SW480 (cell line): ENCODE results near the gene PRKAR2A.
A peak's percentile ranks its signal among the peaks of the same experiment; 100 is the strongest.

Source experiments
- DNase-seq: peaks from one replicate; pipeline ENCODE4 v3.0.0-alpha.2; 2016; ENCODE audit warnings: low spot score

Gene PRKAR2A

GRCh38 chr3:48847504-48848423, at the start of gene PRKAR2A:
PRKAR2A (minus strand) TSS chr3:48847874; CDS start chr3:48847596, 278 bp downstream.
- DNase-seq, result peak; percentile 86

DNA sequence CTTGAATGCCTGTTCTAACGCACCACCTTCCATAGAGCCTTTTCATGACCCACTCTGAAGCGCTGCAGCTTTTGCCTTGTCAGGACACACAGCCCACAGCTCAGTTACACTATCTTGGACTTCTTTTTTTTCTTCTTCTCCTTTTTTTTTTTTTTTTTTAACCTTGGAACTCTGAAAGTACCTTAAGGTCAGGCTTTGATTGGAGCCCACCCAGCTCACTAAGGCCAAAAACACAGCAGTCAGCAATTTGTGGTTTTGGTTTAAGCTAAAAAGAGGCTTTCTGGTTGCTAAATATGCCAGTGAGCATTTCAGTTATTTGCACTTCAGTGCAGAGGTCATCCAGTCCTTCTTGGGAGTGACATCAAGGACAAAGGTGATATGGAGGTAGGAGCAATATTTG, 49.3 kb upstream of the PRKAR2A start:
- DNase-seq, result no peak

DNA sequence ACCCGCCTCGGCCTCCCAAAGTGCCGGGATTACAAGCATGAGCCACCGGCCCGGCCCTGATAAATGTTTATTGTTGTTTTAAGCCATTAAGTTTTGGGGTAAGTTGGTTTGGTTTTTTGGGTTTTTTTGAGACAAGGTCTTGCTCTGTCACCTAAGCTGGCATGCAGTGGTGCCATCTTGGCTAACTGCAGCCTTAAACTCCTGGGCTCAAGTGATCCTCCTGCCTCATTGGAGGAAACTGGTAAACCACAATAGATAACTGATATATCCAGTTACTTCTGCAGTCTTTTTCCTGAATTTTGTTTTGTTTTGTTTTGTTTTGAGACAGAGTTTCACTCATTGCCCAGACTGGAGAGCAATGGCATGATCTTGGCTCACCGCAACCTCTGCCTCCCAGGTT, 46.8 kb upstream of the PRKAR2A start:
- no peak for DNase-seq

DNA sequence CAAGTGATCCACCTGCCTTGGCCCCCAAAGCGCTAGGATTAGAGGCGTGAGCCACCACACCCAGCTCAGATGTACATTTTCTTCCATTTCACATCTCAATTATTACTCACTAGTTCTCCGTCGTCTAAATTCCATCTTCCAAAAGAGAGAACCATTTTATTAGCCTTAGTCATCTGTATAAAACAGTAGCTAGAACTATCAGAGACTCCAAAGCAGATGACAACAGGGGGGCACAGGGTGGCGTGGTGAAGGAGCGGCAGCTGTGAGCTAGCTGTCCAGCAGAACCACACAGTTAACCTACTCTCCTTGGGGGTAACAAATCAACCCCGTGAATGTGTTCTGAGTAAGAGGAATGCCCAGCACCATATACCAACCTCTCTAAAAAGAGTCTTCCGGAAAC, 43.9 kb upstream of the PRKAR2A start:
- no peak for DNase-seq

DNA sequence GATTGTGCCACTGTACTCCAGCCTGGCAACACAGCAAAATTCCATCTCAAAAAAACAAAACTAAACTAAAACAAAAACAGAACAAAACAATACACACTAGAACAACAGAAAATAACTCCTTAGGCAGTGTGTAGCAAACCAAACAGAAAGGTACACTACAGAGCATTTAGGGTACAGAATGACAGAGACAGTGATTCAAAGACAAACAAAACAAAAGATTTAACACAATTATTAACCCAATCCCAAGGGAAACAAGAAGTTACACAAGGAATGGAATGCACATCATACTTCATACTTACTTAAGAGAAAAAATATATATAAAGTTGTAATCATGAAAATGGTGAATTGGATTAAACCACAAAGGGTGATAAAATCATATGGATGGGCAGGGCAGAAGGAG, 38.1 kb upstream of the PRKAR2A start:
- no peak for DNase-seq

- no peak for DNase-seq
Observed at GRCh38 chr3:48881652-48882114, 34.0 kb upstream of the PRKAR2A start.

DNA sequence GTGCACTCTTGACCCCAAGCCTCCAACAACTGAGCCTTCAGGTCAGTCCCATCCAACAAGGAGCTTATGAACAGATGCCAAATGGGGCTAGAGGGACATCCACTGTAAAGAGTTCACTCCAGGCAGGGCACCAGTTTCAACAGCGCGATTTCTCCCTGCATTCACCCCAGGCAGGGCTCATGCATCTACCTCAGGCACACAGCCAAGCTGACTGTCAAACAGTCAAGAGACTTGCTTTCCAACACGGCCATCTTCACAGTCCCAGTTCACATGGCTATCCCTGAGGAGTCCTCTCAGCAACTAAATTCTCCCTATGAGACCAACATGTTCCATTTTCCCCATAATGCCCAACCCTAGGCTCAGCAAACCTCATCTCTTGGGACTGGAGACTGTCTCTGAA, 33.3 kb upstream of the PRKAR2A start:
- no peak for DNase-seq

- DNase-seq, result no peak
Observed at GRCh38 chr3:48879994-48880377, 32.3 kb upstream of the PRKAR2A start.

DNA sequence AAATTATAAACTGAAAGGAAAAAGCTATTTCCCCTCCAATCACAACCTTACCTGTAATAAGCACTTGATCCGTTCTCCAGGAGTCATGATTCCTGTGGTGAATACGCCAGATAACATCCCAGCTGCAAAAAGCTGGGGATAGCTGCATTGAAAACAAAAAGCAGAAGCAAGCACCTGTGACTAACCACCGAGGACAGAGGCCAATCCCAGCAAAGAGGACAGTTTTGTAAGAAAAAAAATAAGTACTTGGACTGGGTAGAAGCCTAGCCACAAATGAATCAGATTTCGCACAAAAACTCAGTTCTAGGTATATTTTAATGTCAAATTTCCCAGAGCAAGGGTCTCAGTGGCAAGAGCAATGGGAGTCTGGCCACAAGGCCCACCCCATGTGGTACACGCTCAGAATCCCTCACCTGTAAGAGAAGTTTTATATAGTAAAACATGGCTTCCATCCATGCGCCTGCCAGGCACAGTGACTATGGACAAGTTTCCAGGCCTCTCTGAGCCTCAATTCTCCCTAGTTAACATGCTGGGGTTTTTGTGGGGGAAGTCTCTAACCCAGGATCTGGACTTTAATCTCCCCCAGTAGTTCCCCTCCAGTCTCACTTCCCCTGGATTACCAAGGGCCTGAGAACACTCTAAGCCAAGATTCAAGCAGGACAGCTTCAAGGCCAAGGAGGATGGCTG, 31.8 kb upstream of the PRKAR2A start:
- no peak for DNase-seq

DNA sequence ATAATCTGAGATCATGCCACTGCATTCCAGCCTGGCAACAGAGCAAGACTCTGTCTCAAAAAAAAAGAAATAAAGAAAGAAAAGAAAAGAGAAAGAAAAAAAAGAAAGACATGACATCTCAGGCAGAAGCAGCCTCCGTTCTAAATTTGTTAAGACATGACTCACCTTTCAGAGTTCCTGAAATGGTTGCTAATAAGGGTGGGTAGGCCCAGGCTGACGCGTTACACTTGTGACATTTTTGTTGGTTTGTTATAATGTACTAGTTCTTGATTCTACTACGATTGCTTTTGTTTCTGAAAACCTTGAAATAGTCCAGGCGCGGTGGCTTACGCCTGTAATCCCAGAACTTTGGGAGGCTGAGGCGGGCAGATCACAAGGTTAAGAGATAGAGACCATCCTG, 30.0 kb upstream of the PRKAR2A start:
- DNase-seq, result no peak

DNA sequence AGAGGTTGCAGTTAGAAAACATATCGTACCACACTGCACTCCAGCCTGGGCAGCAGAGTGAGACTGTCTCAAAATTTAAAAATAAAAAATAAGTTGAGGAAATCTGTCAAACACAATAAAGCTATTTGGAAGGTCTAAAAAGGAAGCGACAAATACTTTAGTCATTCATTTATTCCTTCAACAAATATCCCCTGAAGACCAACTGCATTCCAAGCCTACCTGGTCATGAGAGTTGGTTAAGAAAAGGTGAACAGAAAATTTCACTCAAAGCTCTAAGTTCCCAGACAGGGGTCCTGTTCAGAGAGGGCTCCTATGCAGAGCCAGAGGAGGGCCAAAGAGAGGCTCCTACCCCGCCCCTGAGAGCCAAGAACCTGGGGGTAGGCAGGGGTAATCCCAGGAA, 15.4 kb upstream of the PRKAR2A start:
- no peak for DNase-seq

DNA sequence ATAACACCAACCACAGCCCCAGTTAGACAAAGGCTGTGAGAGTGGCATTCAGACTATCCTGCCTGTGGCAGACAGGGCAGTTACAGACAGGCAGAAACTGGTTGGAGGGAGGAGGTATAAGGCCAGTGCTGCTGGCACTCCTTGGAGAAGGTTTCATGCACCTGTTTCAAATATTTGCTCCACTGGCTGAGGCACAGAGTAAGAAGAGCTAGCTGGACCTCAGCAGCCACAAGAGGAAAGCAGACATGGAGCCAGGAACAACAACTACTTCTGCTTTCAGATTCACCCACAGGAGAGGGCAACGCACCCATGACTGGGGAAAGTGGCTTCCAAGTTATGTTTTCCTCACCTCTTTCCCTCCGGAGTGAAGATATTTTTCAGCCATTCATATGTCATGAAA, 11.5 kb upstream of the PRKAR2A start:
- DNase-seq, result no peak

- no peak for DNase-seq
Observed at GRCh38 chr3:48858709-48859108, 11.0 kb upstream of the PRKAR2A start.

GRCh38 chr3:48857641-48858040, 10.0 kb upstream of the PRKAR2A start:
- DNase-seq, result no peak

GRCh38 chr3:48856469-48856868, 8.8 kb upstream of the PRKAR2A start:
- no peak for DNase-seq

DNA sequence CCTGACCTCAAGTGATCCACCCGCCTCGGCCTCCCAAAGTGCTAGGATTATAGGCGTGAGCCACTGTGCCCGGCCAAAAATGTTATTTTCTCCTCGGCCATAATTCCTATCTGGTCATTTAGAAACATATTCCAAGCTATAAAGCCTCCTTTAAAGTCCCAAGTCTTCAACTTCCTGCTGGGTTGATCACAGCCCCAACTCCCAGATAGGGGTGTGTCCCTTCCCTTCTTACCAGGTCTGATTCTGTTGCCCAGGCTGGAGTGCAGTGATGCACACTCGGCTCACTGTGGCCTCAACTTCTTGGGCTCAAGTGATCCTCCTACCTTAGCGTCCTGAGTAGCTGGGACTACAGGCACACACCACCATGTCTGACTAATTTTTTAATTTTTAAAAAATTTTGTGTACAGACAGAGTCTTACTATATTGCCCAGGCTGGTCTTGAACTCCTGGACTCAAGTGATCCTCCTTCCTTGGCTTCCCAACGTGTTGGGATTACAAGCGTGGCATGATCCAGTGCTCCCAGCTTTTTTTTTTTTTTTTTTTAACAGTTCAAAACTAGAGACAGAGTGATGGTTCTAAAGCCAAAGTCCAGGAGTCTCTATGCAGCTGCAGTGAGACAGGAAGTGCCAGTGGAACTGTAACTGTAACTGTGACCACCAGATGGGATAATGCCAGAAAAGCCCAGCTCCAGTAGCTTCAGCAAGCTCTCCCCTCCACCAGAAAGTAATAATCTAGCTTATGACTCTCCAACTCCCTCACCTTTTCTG, 8.2 kb upstream of the PRKAR2A start:
- no peak for DNase-seq

GRCh38 chr3:48852151-48852550, 4.5 kb upstream of the PRKAR2A start:
- no peak for DNase-seq

- no peak for DNase-seq
Observed at GRCh38 chr3:48851407-48851806, 3.7 kb upstream of the PRKAR2A start.

GRCh38 chr3:48848816-48849515, 1.3 kb upstream of the PRKAR2A start:
- DNase-seq, result no peak

DNA sequence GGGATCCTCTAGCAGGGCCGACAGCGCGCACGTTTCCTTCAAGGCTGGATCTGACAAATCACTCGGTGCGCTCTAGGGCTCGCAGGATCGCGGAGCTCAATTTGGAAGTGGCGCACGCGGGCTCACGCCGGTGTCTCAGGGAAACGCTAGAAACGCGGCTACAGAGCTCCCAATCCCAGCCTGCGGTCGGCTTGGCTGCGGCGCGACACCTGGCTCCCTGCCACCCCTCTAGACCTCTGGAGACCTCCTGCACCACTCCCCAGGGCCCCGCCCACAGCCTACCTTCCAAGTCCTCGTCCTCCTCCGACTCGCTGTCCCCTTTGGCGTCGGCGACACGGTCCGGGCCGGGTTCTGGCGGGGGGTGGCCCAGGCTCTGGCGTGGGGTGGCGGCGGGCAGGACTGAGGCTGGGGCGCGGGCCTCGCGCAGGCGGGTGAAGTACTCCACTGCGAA, 596 bp downstream of the PRKAR2A start:
- DNase-seq, result peak; percentile 88

GRCh38 chr3:48845170-48845569, 2.5 kb downstream of the PRKAR2A start:
- no peak for DNase-seq

GRCh38 chr3:48837163-48837562, 10.5 kb downstream of the PRKAR2A start:
- DNase-seq, result no peak
